HCT116 (cell line): ENCODE measurements around the gene EXOC5. TPM values are rescaled to one million over a fixed set of nuclear protein-coding genes. Genes with fewer than 3 reads are reported as not detected.

ENCODE experiments used
- ATAC-seq: fragments of 200-7000 bp; cut with Tn5 transposase; 2 replicates; pipeline ENCODE4 v1.9.1; 2020; ENCODE audit warnings: mild to moderate bottlenecking, moderate library complexity
- BruUV-seq: library from RNA; stranded (reverse); fragments of 400-500 nt; replicated peaks from 2 replicates; lab custom pipeline; 2021; lab: Mats Ljungman, UMichigan
- CTCF ChIA-PET: fragments of 300-600 bp; sonication (Branson Sonifier 250); formaldehyde crosslinking; loops from one replicate; lab custom pipeline; 2021; ENCODE audit warnings: antibody characterized with exemption; lab: Charles Lee
- POLR2A ChIA-PET: fragments of 300-600, 350-600 bp; sonication (Branson Sonifier 250); formaldehyde crosslinking; loops from one replicate; lab custom pipeline; 2021; ENCODE audit warnings: antibody characterized with exemption; lab: Charles Lee
- RAD21 ChIA-PET, 2 experiments: fragments of 300-600 bp; sonication (Branson Sonifier 250); formaldehyde crosslinking; loops; one replicate each; lab custom pipeline; 2023; ENCODE audit warnings: low total read pairs in 2 of 2; ENCODE audit not compliant: uncharacterized antibody in 2 of 2, unreplicated experiment in 2 of 2, low non-redundant PET in 1 of 2; lab: Charles Lee
- DNase-seq: peaks from one replicate; pipeline ENCODE4 v3.0.0-alpha.2; 2010; ENCODE audit warnings: low read depth, low spot score
- H2AFZ ChIP-seq: fragments of 200-600 bp; shearing (Covaris generic), sonication (generic); 2 replicates; pipeline ENCODE4 v1.6.1; 2017; ENCODE audit warnings: low read depth, mixed run types, mixed read lengths, antibody characterized with exemption, low read length; ENCODE audit not compliant: poor library complexity, severe bottlenecking
- H3K27ac ChIP-seq: 2 replicates; pipeline ENCODE4 v1.5.1; 2012; ENCODE audit warnings: low read depth, low read length
- H3K27me3 ChIP-seq: fragments of 200-600 bp; sonication (generic); 2 replicates; pipeline ENCODE4 v1.6.1; 2016; ENCODE audit warnings: mixed run types, low read length, mixed read lengths; ENCODE audit not compliant: insufficient read depth
- H3K36me3 ChIP-seq, 2 experiments: fragments of 200-500 bp in 1 of 2; fragments of 200-600 bp in 1 of 2; sonication (Bioruptor generic) in 1 of 2; sonication (generic) in 1 of 2; 2 replicates each; pipeline versions ENCODE4 v1.5.1 to v1.6.1; 2014 to 2016; ENCODE audit warnings: low read length in 2 of 2, inconsistent platforms in 1 of 2, mixed read lengths in 1 of 2, mixed run types in 1 of 2; ENCODE audit not compliant: insufficient read depth in 2 of 2, control insufficient read depth in 1 of 2
- H3K4me1 ChIP-seq, 2 experiments: fragments of 200-600 bp in 1 of 2; sonication (generic) in 1 of 2; 2 replicates each; pipeline versions ENCODE4 v1.5.1 to v1.6.1; 2012 to 2017; ENCODE audit warnings: low read length in 2 of 2, inconsistent platforms in 1 of 2, mild to moderate bottlenecking in 1 of 2, mixed read lengths in 1 of 2, mixed run types in 1 of 2, moderate library complexity in 1 of 2; ENCODE audit not compliant: insufficient read depth in 2 of 2, control insufficient read depth in 1 of 2
- H3K4me2 ChIP-seq: fragments of 200-600 bp; sonication (generic); 2 replicates; pipeline ENCODE4 v1.6.1; 2017; ENCODE audit warnings: mixed run types, low read length, mixed read lengths
- H3K4me3 ChIP-seq, 2 experiments: fragments of 200-600 bp in 1 of 2; sonication (generic) in 1 of 2; replicated peaks in 1 of 2; 2 replicates each; pipeline ENCODE4 v1.5.1; 2011 to 2016; ENCODE audit warnings: low read length in 2 of 2, control low read depth in 1 of 2, low read depth in 1 of 2, mild to moderate bottlenecking in 1 of 2, mixed read lengths in 1 of 2, mixed run types in 1 of 2
- H3K79me2 ChIP-seq: fragments of 200-600 bp; sonication (generic); 2 replicates; pipeline ENCODE4 v1.6.1; 2017; ENCODE audit warnings: mild to moderate bottlenecking, mixed run types, low read length, moderate library complexity, mixed read lengths; ENCODE audit not compliant: insufficient read depth
- H3K9ac ChIP-seq: fragments of 200-600 bp; sonication (generic); 2 replicates; pipeline ENCODE4 v1.6.1; 2016; ENCODE audit warnings: low read length, mixed read lengths
- H3K9me2 ChIP-seq: fragments of 200-600 bp; sonication (generic), shearing (Covaris generic); 2 replicates; pipeline ENCODE4 v1.6.1; 2017; ENCODE audit warnings: mixed run types, mild to moderate bottlenecking, moderate library complexity; ENCODE audit not compliant: insufficient read depth
- H3K9me3 ChIP-seq, 2 experiments: fragments of 200-500 bp in 1 of 2; fragments of 200-600 bp in 1 of 2; sonication (Bioruptor generic) in 1 of 2; sonication (generic) in 1 of 2; 2 replicates each; pipeline ENCODE4 v1.6.1; 2014 to 2017; ENCODE audit warnings: low read length in 2 of 2, mixed read lengths in 2 of 2, inconsistent platforms in 1 of 2, low read depth in 1 of 2, mild to moderate bottlenecking in 1 of 2, mixed run types in 1 of 2, moderate library complexity in 1 of 2; ENCODE audit not compliant: control insufficient read depth in 1 of 2, insufficient read depth in 1 of 2
- H4K20me1 ChIP-seq: fragments of 200-600 bp; sonication (generic), shearing (Covaris generic); 2 replicates; pipeline ENCODE4 v1.6.1; 2017; ENCODE audit warnings: mixed run types, mild to moderate bottlenecking, moderate library complexity; ENCODE audit not compliant: insufficient read depth
- CEBPB ChIP-seq: IDR thresholded peaks from 2 replicates; pipeline ENCODE4 v1.6.1; 2012; ENCODE audit warnings: low read depth
- EZH2phosphoT487 ChIP-seq: fragments of 200-600 bp; IDR thresholded peaks from 2 replicates; pipeline ENCODE4 v1.6.1; 2018; ENCODE audit warnings: antibody characterized with exemption, borderline replicate concordance
- FOSL1 ChIP-seq: IDR thresholded peaks from 2 replicates; pipeline ENCODE4 v1.6.1; 2012; ENCODE audit warnings: low read depth
- JUND ChIP-seq: IDR thresholded peaks from 2 replicates; pipeline ENCODE4 v1.6.1; 2012
- MAX ChIP-seq: IDR thresholded peaks from 2 replicates; pipeline ENCODE4 v1.6.1; 2012
- POLR2A ChIP-seq: IDR thresholded peaks from 2 replicates; pipeline ENCODE4 v1.7.0; 2011; ENCODE audit warnings: borderline replicate concordance; ENCODE audit not compliant: insufficient read depth, insufficient read length; ENCODE audit errors: extremely low read depth
- POLR2AphosphoS5 ChIP-seq: IDR thresholded peaks from 2 replicates; pipeline ENCODE4 v1.6.1; 2011; ENCODE audit warnings: mild to moderate bottlenecking, low read depth, low read length, moderate library complexity
- SIN3A ChIP-seq: IDR thresholded peaks from 2 replicates; pipeline ENCODE4 v1.6.1; 2012; ENCODE audit warnings: low read depth
- SP1 ChIP-seq: IDR thresholded peaks from 2 replicates; pipeline ENCODE4 v1.6.1; 2012; ENCODE audit warnings: low read depth
- YY1 ChIP-seq: IDR thresholded peaks from 2 replicates; pipeline ENCODE4 v1.6.1; 2011; ENCODE audit warnings: low read length, low read depth, moderate library complexity, mild to moderate bottlenecking; ENCODE audit not compliant: insufficient replicate concordance; ENCODE audit errors: extremely low read depth
- ZBTB33 ChIP-seq: IDR thresholded peaks from 2 replicates; pipeline ENCODE4 v1.6.1; 2011; ENCODE audit warnings: mild to moderate bottlenecking, low read length, moderate library complexity; ENCODE audit not compliant: insufficient replicate concordance; ENCODE audit errors: extremely low read depth
- ZFX ChIP-seq: fragments of 450-650 bp; IDR thresholded peaks from 2 replicates; pipeline ENCODE4 v1.6.1; 2017
- ZNF274 ChIP-seq: fragments of 200-500 bp; sonication (Bioruptor generic); IDR thresholded peaks from 2 replicates; pipeline ENCODE4 v1.6.1; 2014; ENCODE audit warnings: mild to moderate bottlenecking, low read depth, low read length, inconsistent platforms
- intact Hi-C: fragments of 100-400 bp; cut with micrococcal nuclease; formaldehyde crosslinking; loops from 2 replicates; pipeline ENCODE4 v1.10.0; 2022
- total RNA-seq: library from RNA; stranded (reverse); gene quantifications from one replicate; pipeline ENCODE4 v1.2.1, GENCODE V29; 2021; ENCODE audit not compliant: unreplicated experiment

The EXOC5 gene
- total RNA-seq, 1 experiment from 2014 or later = 54.2 TPM

- Histone ChIP-seq H3K9me3 (no peaks in the 10 kb centered on the region), H3K27ac (no peak overlapping the region), H3K79me2 (peaks cover 65% of the 10 kb centered on the region), H3K9me2 (no peaks in the 10 kb centered on the region), H3K4me3 (no peak overlapping the region), H3K9ac (no peak overlapping the region), H3K4me2 (no peak overlapping the region), H3K27me3 (no peaks in the 10 kb centered on the region), H2AFZ (no peak overlapping the region), H4K20me1 (no peaks in the 10 kb centered on the region), H3K4me1 (peaks cover 7 to 8% of the 10 kb centered on the region in 2 experiments; a peak in 3 of 4 replicates), H3K36me3 (peaks cover 5 to 14% of the 10 kb centered on the region in 2 experiments; a peak in 3 of 4 replicates)
- ChIA-PET CTCF (no interaction called here), POLR2A (no interaction called here), RAD21 (no interaction called here)
- DNase-seq (no peak), ATAC-seq (no peak)
- intact Hi-C loops = no loop called here
- TF ChIP-seq YY1 = no peak
- TF ChIP-seq EZH2phosphoT487 = no peak
- no peak for TF ChIP-seq POLR2A
- TF ChIP-seq SIN3A = no peak
- TF ChIP-seq CEBPB = no peak
- TF ChIP-seq POLR2AphosphoS5 = no peak
- no peak for TF ChIP-seq MAX
- no peak for TF ChIP-seq SP1
- no peak for TF ChIP-seq FOSL1
- no peak for TF ChIP-seq JUND
- TF ChIP-seq ZFX = no peak
- TF ChIP-seq ZNF274 = no peak
- TF ChIP-seq ZBTB33 = no peak
- BruUV-seq = no TSS peak
These were observed 4.5 kb upstream of the EXOC5 start for GRCh38 chr14:57273236-57273635.
